ENCODE measurements around the gene CLN5.

GRCh38 chr13:76974618-76974975 is 17.3 kb upstream of the CLN5 start:
- TF ChIP-seq NR2F1 (conservative IDR thresholded peaks at IDR 0.05), result no peak
- TF ChIP-seq SUZ12 (IDR thresholded peaks at IDR 0.05; ENCODE audit: unreplicated experiment), result no peak
- TF ChIP-seq GATAD2B (conservative IDR thresholded peaks at IDR 0.05; ENCODE audit: low read depth), result no peak
- TF ChIP-seq, protein P1, sequence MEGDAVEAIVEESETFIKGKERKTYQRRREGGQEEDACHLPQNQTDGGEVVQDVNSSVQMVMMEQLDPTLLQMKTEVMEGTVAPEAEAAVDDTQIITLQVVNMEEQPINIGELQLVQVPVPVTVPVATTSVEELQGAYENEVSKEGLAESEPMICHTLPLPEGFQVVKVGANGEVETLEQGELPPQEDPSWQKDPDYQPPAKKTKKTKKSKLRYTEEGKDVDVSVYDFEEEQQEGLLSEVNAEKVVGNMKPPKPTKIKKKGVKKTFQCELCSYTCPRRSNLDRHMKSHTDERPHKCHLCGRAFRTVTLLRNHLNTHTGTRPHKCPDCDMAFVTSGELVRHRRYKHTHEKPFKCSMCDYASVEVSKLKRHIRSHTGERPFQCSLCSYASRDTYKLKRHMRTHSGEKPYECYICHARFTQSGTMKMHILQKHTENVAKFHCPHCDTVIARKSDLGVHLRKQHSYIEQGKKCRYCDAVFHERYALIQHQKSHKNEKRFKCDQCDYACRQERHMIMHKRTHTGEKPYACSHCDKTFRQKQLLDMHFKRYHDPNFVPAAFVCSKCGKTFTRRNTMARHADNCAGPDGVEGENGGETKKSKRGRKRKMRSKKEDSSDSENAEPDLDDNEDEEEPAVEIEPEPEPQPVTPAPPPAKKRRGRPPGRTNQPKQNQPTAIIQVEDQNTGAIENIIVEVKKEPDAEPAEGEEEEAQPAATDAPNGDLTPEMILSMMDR (IDR thresholded peaks at IDR 0.05 in 2 of 3, conservative IDR thresholded peaks at IDR 0.05 in 1 of 3; ENCODE audit: control insufficient read depth in 2 of 3, extremely low read depth in 1 of 3, insufficient read depth in 1 of 3, low read depth in 3 of 3, low read length in 3 of 3), result no peak
